Central memory CD8-positive, alpha-beta T cell (primary cell): ENCODE measurements around the gene GABBR2.
A peak's percentile ranks its signal among the peaks of the same experiment; 100 is the strongest.

Experiments
- ATAC-seq: fragments of 150-1000 bp; cut with Tn5 transposase; replicated peaks from 2 replicates; pipeline ENCODE4 v1.10.0; 2022; ENCODE audit warnings: mild to moderate bottlenecking, moderate FRiP score, moderate number of reproducible peaks; ENCODE audit not compliant: poor library complexity, severe bottlenecking; ENCODE audit errors: extremely low read depth
- DNase-seq, 2 donors: peaks; one replicate each; pipeline ENCODE4 v3.0.0; 2021; ENCODE audit warnings: low spot score in 2 of 2
- H3K27ac Mint-ChIP-seq: one replicate; pipeline ENCODE4 v1.8.0; 2022; ENCODE audit warnings: low read depth, mild to moderate bottlenecking, moderate library complexity, mixed read lengths
- H3K27me3 Mint-ChIP-seq: one replicate; pipeline ENCODE4 v1.8.0; 2022; ENCODE audit warnings: mixed read lengths
- H3K36me3 Mint-ChIP-seq: one replicate; pipeline ENCODE4 v1.8.0; 2022; ENCODE audit warnings: mild to moderate bottlenecking, moderate library complexity, mixed read lengths; ENCODE audit not compliant: insufficient read depth
- H3K4me1 Mint-ChIP-seq: one replicate; pipeline ENCODE4 v1.8.0; 2022; ENCODE audit warnings: mixed read lengths
- H3K4me3 Mint-ChIP-seq: one replicate; pipeline ENCODE4 v1.8.0; 2022; ENCODE audit warnings: mild to moderate bottlenecking, moderate library complexity, mixed read lengths
- H3K9me3 Mint-ChIP-seq: one replicate; pipeline ENCODE4 v1.8.0; 2022; ENCODE audit warnings: mixed read lengths

Gene GABBR2

DNA sequence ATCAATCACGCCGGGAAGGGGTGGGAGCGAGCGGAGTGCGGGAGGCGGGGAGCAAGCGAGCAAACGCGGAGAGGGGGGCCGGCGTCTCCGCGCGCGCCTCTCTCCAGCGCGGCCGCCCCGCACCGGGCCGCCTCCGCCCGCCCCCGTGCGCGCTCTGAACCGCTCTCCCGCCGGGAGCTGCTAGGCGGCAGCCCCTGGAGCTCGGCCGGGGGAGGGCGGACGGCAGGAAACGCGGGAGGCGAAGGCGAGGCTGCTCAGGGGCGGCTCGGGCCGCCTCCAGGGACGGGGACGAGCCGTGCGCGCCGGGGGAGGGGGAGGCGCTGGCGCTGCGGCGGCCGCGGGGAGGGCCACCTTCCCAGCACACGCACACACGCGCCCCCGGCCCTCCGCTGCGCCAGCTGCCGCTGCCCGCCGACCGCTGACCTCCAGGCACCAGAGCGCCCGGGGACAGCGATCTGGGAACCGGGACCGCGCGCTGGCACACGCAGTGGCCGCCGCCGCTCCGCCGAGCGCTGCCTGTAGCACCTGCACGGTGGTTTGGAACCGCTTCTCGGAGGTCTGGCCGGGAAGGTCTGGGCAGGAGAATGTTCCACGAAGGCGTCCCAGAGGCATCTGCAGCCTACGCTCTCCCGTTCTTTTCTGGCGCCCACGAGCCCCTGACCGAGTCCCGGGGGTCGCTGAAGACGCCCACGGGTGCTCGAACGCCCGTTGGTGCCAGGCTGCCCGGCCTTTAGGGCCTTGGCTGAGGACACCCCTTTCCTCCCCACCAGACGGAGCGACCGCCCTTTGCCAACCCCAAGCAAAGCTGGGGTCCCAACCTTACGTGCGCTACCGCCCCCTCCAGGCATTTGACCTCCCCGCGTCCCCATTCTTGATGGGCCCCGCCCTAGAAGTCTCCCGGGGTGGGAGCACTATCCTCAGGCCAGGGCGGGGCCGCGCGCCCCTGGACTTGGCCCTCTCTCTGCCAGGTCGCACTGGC lies at the start of gene GABBR2:
GABBR2 (minus strand) TSS at position 3 of the 979 bp plus-strand sequence. CDS start 198 bp downstream, outside the sequence.
- peaks cover 60% of the 10 kb centered on the region for H3K27me3 Mint-ChIP-seq
- no peaks in the 10 kb centered on the region for H3K9me3 Mint-ChIP-seq
- H3K4me1 Mint-ChIP-seq: peaks cover 6% of the 10 kb centered on the region
- ATAC-seq: no peak
- H3K36me3 Mint-ChIP-seq: no peaks in the 10 kb centered on the region
- no peak for DNase-seq
- peak within 1 kb of the TSS; percentile 42 for H3K4me3 Mint-ChIP-seq
- no peak within 1 kb of the TSS for H3K27ac Mint-ChIP-seq

DNA sequence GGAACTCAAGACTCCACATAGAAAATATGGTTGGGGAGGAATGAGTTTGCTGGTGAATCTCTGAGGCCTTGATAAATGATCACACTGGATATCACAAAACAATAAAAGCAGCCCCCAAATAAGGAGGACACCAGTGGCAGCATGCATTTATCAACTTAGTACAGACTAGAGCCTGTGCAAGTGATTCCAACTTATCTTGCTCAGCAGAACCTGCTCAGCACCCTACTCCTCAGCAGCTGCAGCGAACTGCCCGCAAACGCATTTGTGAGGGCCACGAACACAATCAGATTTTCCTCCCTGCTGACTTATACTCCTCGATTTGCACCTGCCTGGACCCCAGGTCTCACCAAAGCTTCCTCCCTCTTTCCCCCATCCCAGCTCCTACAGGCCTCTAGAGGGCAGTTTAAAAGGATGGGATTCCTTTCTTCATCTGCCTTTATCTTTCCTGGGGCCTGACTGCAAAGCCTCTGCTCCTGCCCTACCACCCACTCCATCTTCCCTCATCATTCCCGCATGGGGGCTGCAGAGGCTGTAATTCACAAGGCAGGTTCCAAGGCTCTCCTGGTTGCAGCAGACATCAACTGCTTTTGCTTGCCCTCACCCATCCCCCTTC lies 46.4 kb upstream of the GABBR2 start:
- DNase-seq (no peak), ATAC-seq (no peak)
- Mint-ChIP-seq H3K27me3 (no peaks in the 10 kb centered on the region), H3K36me3 (peaks cover 7% of the 10 kb centered on the region), H3K4me1 (no peaks in the 10 kb centered on the region), H3K4me3 (no peak overlapping the region), H3K9me3 (no peaks in the 10 kb centered on the region), H3K27ac (no peak overlapping the region)

DNA sequence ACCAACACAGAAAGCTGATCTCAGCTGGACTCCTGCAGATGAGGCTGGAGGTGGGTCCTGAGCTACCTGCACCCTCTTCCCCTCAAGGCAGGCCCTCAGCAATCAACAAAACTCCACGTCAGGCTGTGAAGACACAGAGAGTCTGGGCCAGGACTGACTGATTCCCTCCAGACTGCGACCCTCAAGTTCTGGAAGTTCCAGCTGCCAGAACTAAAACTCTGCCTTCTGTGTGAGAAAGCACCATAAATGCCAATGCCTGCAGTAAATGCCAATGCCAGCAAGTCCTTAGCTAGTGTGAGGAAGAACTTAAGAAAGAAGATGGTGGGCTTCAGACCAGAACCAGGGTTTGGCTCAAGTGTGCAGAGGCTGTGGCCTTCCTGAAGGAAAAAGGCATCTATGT lies 42.5 kb upstream of the GABBR2 start:
- H3K27ac Mint-ChIP-seq: no peak overlapping the region
- no peaks in the 10 kb centered on the region for H3K9me3 Mint-ChIP-seq
- no peaks in the 10 kb centered on the region for H3K4me1 Mint-ChIP-seq
- H3K27me3 Mint-ChIP-seq: no peaks in the 10 kb centered on the region
- DNase-seq (no peak), ATAC-seq (no peak)
- H3K4me3 Mint-ChIP-seq: no peak overlapping the region
- H3K36me3 Mint-ChIP-seq: peaks cover 7% of the 10 kb centered on the region

DNA sequence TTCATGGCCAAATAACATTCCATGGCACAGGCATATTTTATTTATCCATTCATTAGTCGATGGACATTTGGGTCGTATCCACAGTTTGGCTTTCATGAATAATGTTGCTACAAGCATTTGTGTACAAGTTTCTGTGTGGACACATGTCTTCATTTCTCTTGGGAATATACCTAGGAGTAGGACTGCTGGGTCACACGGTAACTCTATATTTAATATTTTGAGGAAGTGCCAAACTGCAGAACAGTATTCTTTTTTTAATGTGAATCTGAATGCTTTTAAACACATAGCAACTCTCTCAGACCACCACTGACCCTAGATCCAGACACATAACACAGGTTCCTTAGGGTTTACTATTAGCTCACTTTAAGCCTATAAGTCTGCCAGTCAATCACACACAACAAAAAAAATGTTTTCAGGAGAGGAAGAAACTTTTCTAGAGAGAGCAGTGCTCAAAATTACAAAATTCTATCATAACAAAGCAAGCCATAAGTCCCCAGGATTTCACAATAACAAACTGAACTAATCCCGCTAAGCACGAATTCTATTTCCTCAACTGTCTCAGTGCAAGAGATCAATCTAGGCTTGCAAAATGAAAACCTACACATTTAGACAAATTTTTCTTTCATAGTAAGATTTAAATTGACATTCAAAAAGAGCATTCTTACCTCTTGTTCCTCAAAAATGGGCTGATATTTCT lies 41.8 kb upstream of the GABBR2 start:
- no peak for ATAC-seq
- Mint-ChIP-seq H3K4me1 (no peaks in the 10 kb centered on the region), H3K9me3 (no peaks in the 10 kb centered on the region), H3K27ac (no peak overlapping the region), H3K36me3 (peaks cover 11% of the 10 kb centered on the region), H3K27me3 (no peaks in the 10 kb centered on the region), H3K4me3 (no peak overlapping the region)
- no peak for DNase-seq

DNA sequence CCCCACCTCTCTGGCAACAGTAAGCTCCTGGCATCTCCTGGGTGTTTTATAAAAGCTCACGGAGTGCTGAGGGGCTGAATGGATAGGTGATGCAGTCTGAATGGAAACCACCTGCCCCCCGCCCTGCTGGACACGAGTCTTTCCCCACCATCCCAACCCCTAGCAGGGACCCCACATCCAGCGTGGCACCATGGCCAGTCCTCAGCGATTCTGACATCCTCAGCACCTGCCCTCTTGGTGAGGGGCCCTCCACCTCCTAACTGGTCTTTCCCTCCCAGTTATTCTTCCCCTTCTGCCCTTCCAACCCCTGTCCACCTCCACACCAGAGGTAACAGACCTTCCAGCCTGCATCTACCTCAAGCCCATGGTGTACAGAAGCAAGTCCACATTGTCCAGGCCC lies 38.7 kb upstream of the GABBR2 start:
- Mint-ChIP-seq H3K4me1 (no peaks in the 10 kb centered on the region), H3K36me3 (peaks cover 9% of the 10 kb centered on the region), H3K4me3 (no peak overlapping the region), H3K27ac (no peak overlapping the region), H3K9me3 (no peaks in the 10 kb centered on the region), H3K27me3 (no peaks in the 10 kb centered on the region)
- DNase-seq (no peak), ATAC-seq (no peak)

DNA sequence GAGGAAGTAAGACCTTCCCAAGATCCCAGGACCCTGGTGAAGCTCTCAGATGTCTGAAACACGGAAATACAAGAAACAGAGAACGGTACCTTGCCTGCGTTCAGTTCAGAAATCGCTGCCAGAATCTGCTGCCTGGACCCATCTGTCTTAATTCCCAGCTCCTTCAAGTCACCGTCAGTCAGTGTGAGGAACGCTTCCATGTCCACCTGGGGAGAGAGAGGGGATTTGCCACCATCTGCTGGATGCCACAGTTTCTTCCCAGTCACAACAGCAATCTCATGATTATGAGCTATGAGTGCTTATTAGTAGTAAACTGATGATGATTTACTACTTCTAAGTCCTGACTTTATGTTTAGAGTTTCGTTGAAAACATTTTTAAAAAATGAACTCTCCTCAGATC lies 36.7 kb upstream of the GABBR2 start:
- no peak overlapping the region for H3K4me3 Mint-ChIP-seq
- H3K27ac Mint-ChIP-seq: no peak overlapping the region
- no peak for DNase-seq
- ATAC-seq: no peak
- H3K36me3 Mint-ChIP-seq: peaks cover 8% of the 10 kb centered on the region
- H3K9me3 Mint-ChIP-seq: no peaks in the 10 kb centered on the region
- no peaks in the 10 kb centered on the region for H3K4me1 Mint-ChIP-seq
- no peaks in the 10 kb centered on the region for H3K27me3 Mint-ChIP-seq

DNA sequence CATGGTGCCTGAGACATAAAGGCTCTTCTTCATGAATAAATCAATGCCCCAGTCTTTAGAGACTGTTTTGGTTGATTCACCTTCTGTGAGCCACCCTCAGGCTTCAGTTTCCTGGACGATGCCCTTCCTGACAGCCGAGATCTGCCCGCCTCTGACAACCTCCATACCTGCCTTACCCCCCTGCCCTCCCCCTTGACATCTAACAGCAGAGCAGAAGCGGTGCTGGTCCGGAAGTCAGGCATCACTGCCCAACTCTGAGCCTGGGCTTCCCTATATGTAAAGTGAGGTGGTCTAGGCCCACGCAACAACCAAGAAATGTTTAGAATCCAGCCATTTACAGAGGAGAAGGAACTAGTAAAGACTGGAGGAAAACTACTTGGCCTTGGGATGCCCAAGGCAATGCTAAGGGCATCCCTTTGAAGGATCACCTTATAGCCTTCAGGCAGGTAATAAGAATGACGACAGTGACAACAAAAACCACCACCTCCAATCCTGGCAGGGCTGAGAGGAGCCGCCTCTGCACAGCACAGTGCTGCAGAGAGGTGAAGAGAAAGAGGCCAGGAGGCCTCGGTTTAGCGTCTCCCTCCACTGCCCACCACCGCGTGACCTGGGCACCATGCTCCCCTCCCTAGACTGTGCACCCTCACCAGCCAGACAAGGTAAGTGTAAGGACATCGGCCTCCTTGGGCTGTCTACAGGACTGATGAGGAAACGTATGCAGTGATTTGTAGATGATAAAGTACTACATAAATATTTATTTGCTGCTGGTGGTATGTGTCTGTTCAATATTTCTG lies 35.3 kb upstream of the GABBR2 start:
- no peak overlapping the region for H3K27ac Mint-ChIP-seq
- no peak for ATAC-seq

DNA sequence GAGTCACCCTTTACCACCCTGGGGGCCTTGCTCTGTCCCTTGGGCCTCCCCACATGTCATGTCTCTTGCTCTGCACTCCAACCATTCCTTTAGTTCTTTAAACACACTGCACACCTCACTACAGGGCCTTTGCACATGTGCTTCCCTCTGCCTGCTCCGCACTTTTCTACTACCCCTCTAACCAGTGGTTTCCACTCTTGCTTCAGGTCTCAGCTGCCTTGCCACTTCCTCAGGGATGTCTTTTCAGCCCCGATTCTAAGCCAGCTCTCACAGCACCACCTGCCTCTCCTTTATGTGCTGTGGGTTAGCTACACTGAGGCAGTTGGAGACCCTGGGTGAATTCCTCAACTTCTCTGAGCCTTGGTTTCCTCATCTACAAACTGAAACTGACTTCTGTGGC lies 34.6 kb upstream of the GABBR2 start:
- Mint-ChIP-seq H3K4me3 (no peak overlapping the region), H3K36me3 (peaks cover 8% of the 10 kb centered on the region), H3K4me1 (no peaks in the 10 kb centered on the region), H3K27ac (no peak overlapping the region), H3K27me3 (no peaks in the 10 kb centered on the region), H3K9me3 (peaks cover 9% of the 10 kb centered on the region)
- DNase-seq (no peak), ATAC-seq (no peak)

More for the DNA sequence above, 35.3 kb upstream of the GABBR2 start:
- Mint-ChIP-seq H3K4me3 (no peak overlapping the region), H3K9me3 (peaks cover 4% of the 10 kb centered on the region), H3K36me3 (peaks cover 8% of the 10 kb centered on the region), H3K4me1 (no peaks in the 10 kb centered on the region), H3K27me3 (no peaks in the 10 kb centered on the region)
- DNase-seq: no peak

DNA sequence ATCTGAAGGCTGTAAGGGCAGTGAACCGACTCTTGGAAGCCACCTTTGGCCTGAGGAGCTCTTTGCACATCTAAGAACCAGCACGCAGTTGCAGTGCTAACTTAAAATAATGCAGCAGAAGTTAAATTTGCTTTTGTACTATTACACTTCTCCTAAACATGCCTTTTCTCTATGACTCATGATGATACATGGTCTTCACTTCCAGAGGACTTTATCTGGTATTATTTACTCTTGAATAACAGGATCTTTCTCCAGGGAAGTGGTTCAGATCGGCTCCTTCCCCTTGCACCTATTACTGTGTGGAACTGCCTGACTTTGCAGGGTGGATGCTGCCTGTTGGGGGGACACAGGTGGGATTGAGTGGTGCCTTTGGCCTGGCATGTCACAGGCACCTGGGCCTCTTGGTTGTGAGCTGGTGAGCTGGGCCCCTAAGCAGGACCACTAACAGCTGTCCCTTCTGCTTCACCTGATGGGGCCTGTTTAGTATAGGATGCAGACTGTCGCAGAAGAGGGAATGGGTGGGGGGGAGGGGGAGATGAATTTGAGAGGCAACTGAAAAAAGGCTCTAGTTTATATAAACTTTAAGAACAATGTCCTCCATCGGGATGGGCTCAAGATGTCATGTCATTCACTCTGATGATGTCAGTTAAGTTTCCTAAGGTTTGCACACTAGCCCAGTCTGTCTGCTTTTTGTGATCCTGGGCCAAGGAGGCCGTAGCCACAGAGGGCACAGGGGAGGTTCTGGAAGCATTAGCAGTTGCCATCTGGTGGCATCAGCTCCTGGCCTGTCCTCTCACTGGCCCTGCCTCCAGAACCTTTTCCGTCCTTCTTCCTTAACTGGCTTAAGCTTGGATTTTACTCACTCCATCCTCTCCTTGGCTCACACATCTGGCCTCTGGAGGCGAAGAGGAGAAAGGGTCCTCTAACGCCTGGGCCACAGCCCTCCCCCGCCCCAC lies 33.9 kb upstream of the GABBR2 start:
- DNase-seq (no peak), ATAC-seq (no peak)
- H3K27ac Mint-ChIP-seq: no peak overlapping the region
- H3K4me3 Mint-ChIP-seq: no peak overlapping the region
- no peaks in the 10 kb centered on the region for H3K27me3 Mint-ChIP-seq
- no peaks in the 10 kb centered on the region for H3K4me1 Mint-ChIP-seq
- H3K36me3 Mint-ChIP-seq: peaks cover 9% of the 10 kb centered on the region
- peaks cover 9% of the 10 kb centered on the region for H3K9me3 Mint-ChIP-seq

DNA sequence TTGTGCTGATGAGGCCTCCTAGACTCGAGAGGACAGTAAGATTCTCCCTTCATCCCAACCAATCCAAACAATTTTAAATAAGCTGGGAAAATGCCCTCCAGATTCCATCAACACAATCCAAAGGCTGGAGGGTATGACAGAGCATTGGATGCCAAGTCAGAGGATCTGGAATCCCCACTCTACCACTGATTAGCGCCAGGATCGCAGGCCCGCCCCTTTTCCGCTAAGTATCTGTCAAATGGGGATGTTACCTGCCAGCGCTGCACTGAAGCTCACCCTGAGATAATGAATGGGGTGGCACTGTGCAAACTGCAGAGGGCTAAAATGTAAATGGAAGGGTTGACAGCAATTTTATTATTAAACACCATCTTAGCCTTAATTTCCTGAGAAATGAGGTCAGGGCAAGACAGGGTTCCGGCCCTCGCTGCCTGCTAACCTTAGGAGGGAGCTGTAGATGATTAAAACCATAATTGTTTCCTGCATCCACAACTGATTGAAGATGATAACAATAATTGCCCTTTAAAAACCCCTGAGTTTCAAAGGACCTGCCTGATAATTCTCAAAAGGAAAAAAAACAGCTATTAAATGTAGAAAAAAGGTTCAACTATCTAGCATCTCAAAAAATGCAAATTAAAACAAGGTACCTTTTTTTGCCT lies 31.6 kb upstream of the GABBR2 start:
- ATAC-seq: no peak
- no peaks in the 10 kb centered on the region for H3K27me3 Mint-ChIP-seq
- DNase-seq: no peak
- no peak overlapping the region for H3K27ac Mint-ChIP-seq
- H3K4me3 Mint-ChIP-seq: no peak overlapping the region
- peaks cover 9% of the 10 kb centered on the region for H3K36me3 Mint-ChIP-seq
- H3K9me3 Mint-ChIP-seq: peaks cover 9% of the 10 kb centered on the region
- H3K4me1 Mint-ChIP-seq: no peaks in the 10 kb centered on the region

DNA sequence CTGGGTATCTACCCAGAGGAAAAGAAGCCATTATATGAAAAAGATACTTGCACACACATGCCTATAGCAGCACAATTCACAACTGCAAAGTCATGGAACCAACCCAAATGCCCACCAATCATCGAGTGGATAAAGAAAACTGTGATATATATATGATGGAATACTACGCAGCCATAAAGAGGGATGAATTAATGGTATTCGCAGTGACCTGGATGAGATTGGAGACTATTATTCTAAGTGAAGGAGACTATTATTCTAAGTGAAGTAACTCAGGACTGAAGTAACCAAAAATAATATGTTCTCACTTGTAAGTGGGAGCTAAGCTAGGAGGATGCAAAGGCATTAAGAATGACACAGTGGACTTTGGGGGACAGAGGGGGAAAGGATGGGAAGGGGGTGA lies 30.0 kb upstream of the GABBR2 start:
- Mint-ChIP-seq H3K27me3 (no peaks in the 10 kb centered on the region), H3K36me3 (peaks cover 6% of the 10 kb centered on the region), H3K27ac (no peak overlapping the region), H3K9me3 (peaks cover 9% of the 10 kb centered on the region), H3K4me3 (no peak overlapping the region), H3K4me1 (no peaks in the 10 kb centered on the region)
- ATAC-seq (no peak), DNase-seq (no peak)
